ENCODE results near the gene CKAP2.

Gene CKAP2

DNA sequence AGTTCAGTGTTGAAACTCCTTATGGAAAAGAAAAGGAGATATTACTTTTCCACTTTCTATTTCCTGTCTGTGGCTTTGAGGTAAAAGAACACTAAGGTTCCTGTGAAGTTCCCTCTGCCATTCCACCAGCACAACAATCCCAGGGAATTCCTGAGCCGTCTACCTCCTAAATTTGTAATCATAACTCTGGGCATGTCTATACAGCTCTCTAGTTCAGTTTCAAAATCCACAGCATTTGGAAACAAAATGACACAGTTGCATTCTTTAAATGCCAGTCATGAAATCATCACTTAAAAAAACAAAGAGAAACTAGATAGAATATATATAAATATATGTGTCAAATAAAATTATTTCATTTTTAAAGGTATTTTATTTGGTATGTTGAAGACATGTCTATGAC is 40.3 kb upstream of the CKAP2 start:
- POLR2A ChIA-PET, result no interaction called here
- no peaks in the 10 kb centered on the region for H3K9me3 ChIP-seq (ENCODE audit: control insufficient read depth, insufficient read depth, low read depth, low read length)
- no peak overlapping the region for H3K4me3 ChIP-seq (ENCODE audit: low read depth, low read length)
- H3K4me1 ChIP-seq (ENCODE audit: control insufficient read depth, insufficient read depth, low read length), result no peaks in the 10 kb centered on the region
- H3K36me3 ChIP-seq (ENCODE audit: control insufficient read depth in 2 of 2, insufficient read depth in 1 of 2, low read length in 2 of 2), result peaks cover 0 to 34% of the 10 kb centered on the region in 2 experiments; a peak in 2 of 3 replicates
- no peak for TF ChIP-seq GLIS1 (tag by site-specific recombination; IDR thresholded peaks at IDR 0.05)
- TF ChIP-seq PRDM1 (tag by site-specific recombination; IDR thresholded peaks at IDR 0.05), result no peak
- no peak for TF ChIP-seq ZNF530 (tag by site-specific recombination; IDR thresholded peaks at IDR 0.05; ENCODE audit: low read depth)
- TF ChIP-seq SP2 (tag by site-specific recombination; IDR thresholded peaks at IDR 0.05), result no peak
- no peak for TF ChIP-seq ATF2 (tag by site-specific recombination; IDR thresholded peaks at IDR 0.05; ENCODE audit: low read depth)
- no peak for TF ChIP-seq ZNF639 (tag by site-specific recombination; IDR thresholded peaks at IDR 0.05)
- TF ChIP-seq ZNF280D (tag by site-specific recombination; IDR thresholded peaks at IDR 0.05), result no peak
- no peak for TF ChIP-seq ZNF10 (tag by site-specific recombination; IDR thresholded peaks at IDR 0.05)
- H3K27ac ChIP-seq (ENCODE audit: extremely low read depth, low read depth, low read length), result no peak overlapping the region
- CTCF ChIA-PET, result no interaction called here

DNA sequence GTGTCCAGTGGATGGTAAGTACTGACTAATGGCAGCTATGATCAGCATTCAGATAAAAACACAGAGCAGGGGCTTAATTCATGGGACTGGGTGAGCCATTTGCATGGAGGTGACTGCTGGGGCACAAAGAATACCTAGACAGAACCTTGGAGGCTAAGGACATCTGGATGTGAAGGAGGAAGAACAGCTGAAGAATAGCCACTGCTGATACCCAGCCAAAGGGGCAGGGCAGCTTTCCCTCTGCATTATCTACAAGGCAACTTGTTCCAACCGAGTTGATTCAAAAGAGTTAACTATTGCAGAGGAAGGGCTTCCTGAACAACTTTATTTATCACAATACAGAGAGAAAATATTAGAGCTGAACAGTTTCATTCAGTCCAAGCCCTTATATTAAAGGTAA is 36.2 kb upstream of the CKAP2 start:
- no peaks in the 10 kb centered on the region for H3K4me1 ChIP-seq (ENCODE audit: control insufficient read depth, insufficient read depth, low read length)
- peaks cover 11 to 44% of the 10 kb centered on the region in 2 experiments for H3K36me3 ChIP-seq (ENCODE audit: control insufficient read depth in 2 of 2, insufficient read depth in 1 of 2, low read length in 2 of 2)
- CTCF ChIA-PET, result interaction anchor here (1.5 kb wide), 1 partner anchor 32 kb away, joined by 4 read pairs; no protein-coding TSS in a partner anchor
- H3K9me3 ChIP-seq (ENCODE audit: control insufficient read depth, insufficient read depth, low read depth, low read length), result no peaks in the 10 kb centered on the region
- H3K4me3 ChIP-seq (ENCODE audit: low read depth, low read length), result no peak overlapping the region
- no peak overlapping the region for H3K27ac ChIP-seq (ENCODE audit: extremely low read depth, low read depth, low read length)
- TF ChIP-seq ZNF521 (tag by site-specific recombination; IDR thresholded peaks at IDR 0.05) (no peak), ZNF416 (tag by site-specific recombination; IDR thresholded peaks at IDR 0.05) (no peak), ZNF768 (tag by site-specific recombination; IDR thresholded peaks at IDR 0.05) (no peak), ZBTB48 (tag by site-specific recombination; IDR thresholded peaks at IDR 0.05) (no peak), ZNF2 (tag by site-specific recombination; IDR thresholded peaks at IDR 0.05) (no peak), ZNF391 (tag by site-specific recombination; IDR thresholded peaks at IDR 0.05; ENCODE audit: borderline replicate concordance, low read depth) (no peak), ZFP41 (tag by site-specific recombination; IDR thresholded peaks at IDR 0.05; ENCODE audit: borderline replicate concordance) (no peak), KLF1 (tag by site-specific recombination; IDR thresholded peaks at IDR 0.05) (no peak), SALL2 (tag by site-specific recombination; IDR thresholded peaks at IDR 0.05; ENCODE audit: borderline replicate concordance) (no peak), ZFP69B (tag by site-specific recombination; IDR thresholded peaks at IDR 0.05) (no peak), ZNF24 (tag by site-specific recombination; IDR thresholded peaks at IDR 0.05) (no peak)
- TF ChIP-seq, protein P1, sequence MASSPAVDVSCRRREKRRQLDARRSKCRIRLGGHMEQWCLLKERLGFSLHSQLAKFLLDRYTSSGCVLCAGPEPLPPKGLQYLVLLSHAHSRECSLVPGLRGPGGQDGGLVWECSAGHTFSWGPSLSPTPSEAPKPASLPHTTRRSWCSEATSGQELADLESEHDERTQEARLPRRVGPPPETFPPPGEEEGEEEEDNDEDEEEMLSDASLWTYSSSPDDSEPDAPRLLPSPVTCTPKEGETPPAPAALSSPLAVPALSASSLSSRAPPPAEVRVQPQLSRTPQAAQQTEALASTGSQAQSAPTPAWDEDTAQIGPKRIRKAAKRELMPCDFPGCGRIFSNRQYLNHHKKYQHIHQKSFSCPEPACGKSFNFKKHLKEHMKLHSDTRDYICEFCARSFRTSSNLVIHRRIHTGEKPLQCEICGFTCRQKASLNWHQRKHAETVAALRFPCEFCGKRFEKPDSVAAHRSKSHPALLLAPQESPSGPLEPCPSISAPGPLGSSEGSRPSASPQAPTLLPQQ (tag by site-specific recombination; IDR thresholded peaks at IDR 0.05), result no peak
- POLR2A ChIA-PET, result no interaction called here

All from HEK293 (cell line).